SU-DHL-6 (cell line): ENCODE data around the gene GLI3.

Experiments used
- H2AFZ ChIP-seq: fragments of 200-600 bp; sonication (generic); 2 replicates; pipeline ENCODE4 v1.6.1; 2014; ENCODE audit warnings: low read depth, mild to moderate bottlenecking, moderate library complexity, mixed read lengths, antibody characterized with exemption, low read length; ENCODE audit not compliant: severe bottlenecking
- H3F3A ChIP-seq: fragments of 200-600 bp; shearing (Covaris generic); 2 replicates; pipeline ENCODE4 v1.6.0; 2016; ENCODE audit warnings: antibody characterized with exemption, mild to moderate bottlenecking; ENCODE audit not compliant: insufficient read depth
- H3K27ac ChIP-seq: fragments of 200-600 bp; sonication (generic); 2 replicates; pipeline ENCODE4 v1.5.1; 2016; ENCODE audit warnings: low read depth, mild to moderate bottlenecking, low read length, moderate library complexity, mixed read lengths
- H3K27me3 ChIP-seq: fragments of 200-600 bp; sonication (generic), shearing (Covaris generic); 2 replicates; pipeline ENCODE4 v1.6.0; 2014; ENCODE audit warnings: mild to moderate bottlenecking, low read length
- H3K36me3 ChIP-seq: fragments of 200-600 bp; sonication (generic); 2 replicates; pipeline ENCODE4 v1.6.1; 2014; ENCODE audit warnings: mild to moderate bottlenecking, low read length, mixed read lengths
- H3K4me2 ChIP-seq: fragments of 300-600, 200-600 bp; shearing (Covaris generic), sonication (generic); 2 replicates; pipeline ENCODE4 v1.6.0; 2014; ENCODE audit warnings: low read length, low read depth, mild to moderate bottlenecking; ENCODE audit not compliant: poor library complexity, severe bottlenecking
- H3K4me3 ChIP-seq: fragments of 200-600 bp; sonication (generic); 2 replicates; pipeline ENCODE4 v1.5.1; 2014; ENCODE audit warnings: antibody characterized with exemption, low read length, mild to moderate bottlenecking, mixed read lengths; ENCODE audit not compliant: insufficient read depth, poor library complexity, severe bottlenecking
- H3K79me2 ChIP-seq: fragments of 200-600 bp; sonication (generic); 2 replicates; pipeline ENCODE4 v1.6.1; 2014; ENCODE audit warnings: mild to moderate bottlenecking, low read length, moderate library complexity; ENCODE audit not compliant: insufficient read depth
- H3K9ac ChIP-seq: fragments of 200-600 bp; sonication (generic); 2 replicates; pipeline ENCODE4 v1.7.0; 2014; ENCODE audit warnings: mild to moderate bottlenecking, low read length
- H3K9me2 ChIP-seq: fragments of 200-600 bp; sonication (generic); replicated peaks from 2 replicates; pipeline ENCODE4 v1.6.1; 2014; ENCODE audit warnings: low read length; ENCODE audit not compliant: insufficient read depth
- H3K9me3 ChIP-seq: fragments of 200-600 bp; sonication (generic); 2 replicates; pipeline ENCODE4 v1.6.1; 2014; ENCODE audit warnings: low read length, mixed read lengths; ENCODE audit not compliant: insufficient read depth
- H4K20me1 ChIP-seq: fragments of 200-600 bp; sonication (generic); 2 replicates; pipeline ENCODE4 v1.6.1; 2014; ENCODE audit warnings: low read depth, mild to moderate bottlenecking, antibody characterized with exemption, low read length, moderate library complexity, mixed read lengths
- EZH2phosphoT487 ChIP-seq: fragments of 200-600 bp; sonication (generic), shearing (Covaris generic); conservative IDR thresholded peaks from 2 replicates; pipeline ENCODE4 v1.6.1; 2018; ENCODE audit warnings: mild to moderate bottlenecking, antibody characterized with exemption, low read length, moderate library complexity, mixed read lengths
- TF ChIP-seq, protein P1 (sequence below): fragments of 200-600 bp; sonication (generic); IDR thresholded peaks from one replicate; pipeline ENCODE4 v1.5.1; 2017; ENCODE audit warnings: antibody characterized with exemption, mild to moderate bottlenecking, low read length, moderate library complexity; ENCODE audit not compliant: insufficient read depth, poor library complexity, severe bottlenecking

GLI3 gene

DNA sequence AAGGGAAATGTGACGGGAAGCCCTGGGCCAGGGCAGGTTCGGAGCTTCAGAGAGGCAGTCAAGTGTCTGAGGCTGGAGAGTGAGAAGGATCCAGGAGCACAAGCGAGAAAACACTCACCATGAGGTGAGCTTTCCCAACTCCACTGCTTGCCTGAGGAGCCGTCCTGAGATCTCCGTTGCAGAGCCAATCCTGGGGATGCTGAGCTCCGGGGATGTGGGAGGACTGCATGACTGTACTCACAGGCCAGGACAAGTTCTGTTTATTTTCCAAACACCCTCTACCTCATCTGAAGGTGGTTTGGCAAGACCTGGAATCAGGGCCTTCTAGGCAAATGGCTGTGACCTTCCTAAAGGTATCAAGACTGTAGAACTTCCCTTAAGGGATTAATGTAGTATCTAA, 38.7 kb downstream of the GLI3 start:
- Histone ChIP-seq H3K9me2 (no peaks in the 10 kb centered on the region), H2AFZ (no peak overlapping the region), H3K9me3 (no peaks in the 10 kb centered on the region), H3K4me2 (no peak overlapping the region), H3K4me3 (no peak overlapping the region), H3K36me3 (no peaks in the 10 kb centered on the region), H3K79me2 (no peaks in the 10 kb centered on the region), H3K9ac (no peak overlapping the region), H3K27ac (no peak overlapping the region), H3F3A (no peaks in the 10 kb centered on the region), H3K27me3 (no peaks in the 10 kb centered on the region), H4K20me1 (no peaks in the 10 kb centered on the region)
- TF ChIP-seq, protein P1, sequence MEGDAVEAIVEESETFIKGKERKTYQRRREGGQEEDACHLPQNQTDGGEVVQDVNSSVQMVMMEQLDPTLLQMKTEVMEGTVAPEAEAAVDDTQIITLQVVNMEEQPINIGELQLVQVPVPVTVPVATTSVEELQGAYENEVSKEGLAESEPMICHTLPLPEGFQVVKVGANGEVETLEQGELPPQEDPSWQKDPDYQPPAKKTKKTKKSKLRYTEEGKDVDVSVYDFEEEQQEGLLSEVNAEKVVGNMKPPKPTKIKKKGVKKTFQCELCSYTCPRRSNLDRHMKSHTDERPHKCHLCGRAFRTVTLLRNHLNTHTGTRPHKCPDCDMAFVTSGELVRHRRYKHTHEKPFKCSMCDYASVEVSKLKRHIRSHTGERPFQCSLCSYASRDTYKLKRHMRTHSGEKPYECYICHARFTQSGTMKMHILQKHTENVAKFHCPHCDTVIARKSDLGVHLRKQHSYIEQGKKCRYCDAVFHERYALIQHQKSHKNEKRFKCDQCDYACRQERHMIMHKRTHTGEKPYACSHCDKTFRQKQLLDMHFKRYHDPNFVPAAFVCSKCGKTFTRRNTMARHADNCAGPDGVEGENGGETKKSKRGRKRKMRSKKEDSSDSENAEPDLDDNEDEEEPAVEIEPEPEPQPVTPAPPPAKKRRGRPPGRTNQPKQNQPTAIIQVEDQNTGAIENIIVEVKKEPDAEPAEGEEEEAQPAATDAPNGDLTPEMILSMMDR = no peak
- TF ChIP-seq EZH2phosphoT487 = no peak

DNA sequence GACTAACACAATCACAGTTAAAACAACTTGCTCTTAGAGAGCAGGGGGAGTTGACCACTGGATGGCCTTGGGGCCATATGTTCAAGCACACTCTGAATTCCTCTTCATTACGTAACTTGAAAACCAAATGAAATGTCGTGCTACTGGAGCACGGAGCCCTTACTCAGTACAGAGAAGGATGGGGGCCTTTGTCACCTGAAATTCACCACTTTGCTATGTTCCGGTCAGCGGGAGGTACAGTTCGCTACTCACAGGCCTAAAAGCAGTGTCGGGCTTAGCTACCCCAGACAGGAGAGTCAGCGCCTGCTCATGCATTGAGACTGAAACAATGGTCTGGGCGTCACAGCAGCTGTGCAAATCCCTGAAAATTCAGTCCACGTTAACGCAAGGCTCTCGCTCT, 39.6 kb downstream of the GLI3 start:
- H4K20me1 ChIP-seq = no peaks in the 10 kb centered on the region
- no peak overlapping the region for H3K4me3 ChIP-seq
- H3K27me3 ChIP-seq = no peaks in the 10 kb centered on the region
- H3K4me2 ChIP-seq = no peak overlapping the region
- H3K9ac ChIP-seq = no peak overlapping the region
- H3K27ac ChIP-seq = no peak overlapping the region
- H2AFZ ChIP-seq = no peak overlapping the region
- no peaks in the 10 kb centered on the region for H3K9me2 ChIP-seq
- no peaks in the 10 kb centered on the region for H3F3A ChIP-seq
- no peaks in the 10 kb centered on the region for H3K36me3 ChIP-seq
- no peaks in the 10 kb centered on the region for H3K9me3 ChIP-seq
- TF ChIP-seq, protein P1 = no peak
- TF ChIP-seq EZH2phosphoT487 = no peak
- H3K79me2 ChIP-seq = no peaks in the 10 kb centered on the region

DNA sequence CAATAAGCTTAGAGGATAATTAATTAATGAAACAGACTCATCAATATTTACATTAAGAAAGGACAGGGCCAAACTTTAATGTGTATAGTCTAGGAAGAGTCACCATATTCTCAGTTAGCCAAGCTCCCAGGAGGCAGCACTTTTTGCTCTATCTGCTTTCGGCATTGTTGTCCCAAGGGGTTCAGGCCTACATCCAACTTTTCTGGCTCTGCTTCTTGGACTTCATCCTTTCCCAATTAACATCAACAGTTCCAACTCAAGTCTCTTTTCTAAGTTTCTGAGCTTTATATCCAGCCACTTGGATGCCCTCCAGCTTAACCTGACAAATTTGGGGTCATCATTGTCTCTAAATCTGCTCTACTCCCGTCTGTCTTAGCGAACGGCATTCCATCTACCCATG, 42.8 kb downstream of the GLI3 start:
- no peak overlapping the region for H3K27ac ChIP-seq

More for the DNA sequence above, 42.8 kb downstream of the GLI3 start:
- Histone ChIP-seq H3K36me3 (no peaks in the 10 kb centered on the region), H3F3A (no peaks in the 10 kb centered on the region), H2AFZ (no peak overlapping the region), H3K27me3 (no peaks in the 10 kb centered on the region), H3K9me2 (no peaks in the 10 kb centered on the region), H3K4me2 (no peak overlapping the region), H3K4me3 (no peak overlapping the region), H3K9ac (no peak overlapping the region), H3K79me2 (no peaks in the 10 kb centered on the region), H4K20me1 (no peaks in the 10 kb centered on the region), H3K9me3 (no peaks in the 10 kb centered on the region)
- no peak for TF ChIP-seq EZH2phosphoT487
- TF ChIP-seq, protein P1 = no peak
